ENCODE data around the gene GLP2R. TPM values are rescaled to one million over a fixed set of nuclear protein-coding genes. Genes with fewer than 3 reads are reported as not detected.

Gene GLP2R
- polyA plus RNA-seq, 1 of the 3 experiments (the other 2 are of a cell fraction) = not detected

DNA sequence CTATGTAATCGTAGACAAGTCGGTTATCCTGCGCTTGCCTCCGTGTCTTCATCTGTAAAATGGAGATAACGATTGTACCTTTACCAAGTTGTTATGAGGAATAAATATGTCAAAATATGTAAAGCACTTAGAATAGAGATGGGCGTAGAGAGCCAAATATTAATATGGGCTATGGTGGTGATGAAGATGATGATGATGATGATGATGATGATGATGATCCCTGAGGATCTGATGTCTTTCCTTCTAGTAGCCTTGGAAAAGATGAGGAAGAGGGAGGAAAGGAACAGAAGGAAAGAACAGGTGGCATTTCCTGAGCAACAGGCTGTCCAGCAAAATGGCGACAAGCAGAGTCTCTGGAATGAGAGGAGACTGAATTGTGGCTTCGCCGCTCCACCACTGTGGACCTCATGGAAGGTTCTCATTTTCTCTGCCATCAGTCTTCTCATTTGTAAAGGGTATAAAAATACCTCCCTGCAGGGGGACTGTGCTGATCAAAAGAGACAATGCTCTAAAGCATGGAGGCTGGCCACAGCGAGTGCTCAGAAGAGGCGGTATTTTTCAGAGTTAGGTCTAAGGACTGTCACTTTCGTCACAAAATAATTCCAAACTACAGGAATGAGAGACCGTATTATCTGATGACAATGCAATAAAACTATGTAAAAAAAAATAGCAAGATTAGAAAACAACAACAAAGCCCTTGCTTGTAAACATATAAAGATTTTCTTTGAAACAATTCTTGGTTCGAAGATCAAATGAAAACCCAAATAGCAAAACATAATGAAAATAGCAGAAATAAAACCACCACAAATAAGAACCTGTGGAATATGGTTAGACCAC, 96.5 kb downstream of the GLP2R start:
- H3K27ac ChIP-seq (ENCODE audit: low read depth in 2 of 2, low read length in 1 of 2) = no peak overlapping the region
- 67% methylated on average over 14 of the region's 14 CpGs for WGBS (ENCODE audit: low lambda C conversion rate)
- no peaks in the 10 kb centered on the region for H3K79me2 ChIP-seq (ENCODE audit: insufficient read depth)
- no peaks in the 10 kb centered on the region for H3K9me2 ChIP-seq
- no peaks in the 10 kb centered on the region for H3K36me3 ChIP-seq (replicated peaks in 1 of 2; ENCODE audit: control insufficient read depth in 1 of 2, insufficient read depth in 2 of 2, low read length in 1 of 2)
- no peaks in the 10 kb centered on the region for H3K9me3 ChIP-seq
- TF ChIP-seq RFX5 (IDR thresholded peaks at IDR 0.05; ENCODE audit: low read length) (no peak), SIN3A (IDR thresholded peaks at IDR 0.05; ENCODE audit: borderline replicate concordance, low read depth, low read length) (no peak), TAF1 (IDR thresholded peaks at IDR 0.05; ENCODE audit: borderline replicate concordance, low read depth, low read length) (no peak), GATA2 (CRISPR knock-in tag; IDR thresholded peaks at IDR 0.05) (no peak), TEAD4 (IDR thresholded peaks at IDR 0.05; ENCODE audit: borderline replicate concordance, insufficient read depth) (no peak), EZH2phosphoT487 (IDR thresholded peaks at IDR 0.05; ENCODE audit: borderline replicate concordance, low read depth) (no peak), SMC3 (IDR thresholded peaks at IDR 0.05; ENCODE audit: low read depth, low read length) (no peak), EP300 (IDR thresholded peaks at IDR 0.05; ENCODE audit: borderline replicate concordance in 1 of 2, low read depth in 1 of 2, low read length in 1 of 2) (no peak), JUND (IDR thresholded peaks at IDR 0.05) (no peak), RAD21 (IDR thresholded peaks at IDR 0.05; ENCODE audit: low read length) (no peak), CTCF (IDR thresholded peaks at IDR 0.05) (no peak), FOXM1 (IDR thresholded peaks at IDR 0.05; ENCODE audit: low read depth) (no peak), GABPA (IDR thresholded peaks at IDR 0.05; ENCODE audit: low read depth) (no peak), YY1 (IDR thresholded peaks at IDR 0.05; ENCODE audit: low read depth) (no peak), RXRA (IDR thresholded peaks at IDR 0.05; ENCODE audit: borderline replicate concordance, low read depth) (no peak), FOXJ3 (CRISPR knock-in tag; IDR thresholded peaks at IDR 0.05) (no peak)
- TF ChIP-seq, protein P1, sequence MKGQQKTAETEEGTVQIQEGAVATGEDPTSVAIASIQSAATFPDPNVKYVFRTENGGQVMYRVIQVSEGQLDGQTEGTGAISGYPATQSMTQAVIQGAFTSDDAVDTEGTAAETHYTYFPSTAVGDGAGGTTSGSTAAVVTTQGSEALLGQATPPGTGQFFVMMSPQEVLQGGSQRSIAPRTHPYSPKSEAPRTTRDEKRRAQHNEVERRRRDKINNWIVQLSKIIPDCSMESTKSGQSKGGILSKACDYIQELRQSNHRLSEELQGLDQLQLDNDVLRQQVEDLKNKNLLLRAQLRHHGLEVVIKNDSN (IDR thresholded peaks at IDR 0.05; ENCODE audit: borderline replicate concordance, low read depth) = no peak
- TF ChIP-seq, protein P2, sequence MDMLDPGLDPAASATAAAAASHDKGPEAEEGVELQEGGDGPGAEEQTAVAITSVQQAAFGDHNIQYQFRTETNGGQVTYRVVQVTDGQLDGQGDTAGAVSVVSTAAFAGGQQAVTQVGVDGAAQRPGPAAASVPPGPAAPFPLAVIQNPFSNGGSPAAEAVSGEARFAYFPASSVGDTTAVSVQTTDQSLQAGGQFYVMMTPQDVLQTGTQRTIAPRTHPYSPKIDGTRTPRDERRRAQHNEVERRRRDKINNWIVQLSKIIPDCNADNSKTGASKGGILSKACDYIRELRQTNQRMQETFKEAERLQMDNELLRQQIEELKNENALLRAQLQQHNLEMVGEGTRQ (IDR thresholded peaks at IDR 0.05; ENCODE audit: borderline replicate concordance, low read depth, low read length) = no peak
- H3K4me3 ChIP-seq (ENCODE audit: low read depth in 2 of 2, low read length in 1 of 2) = no peak overlapping the region
- H3K9ac ChIP-seq = no peak overlapping the region
- H3K4me1 ChIP-seq (ENCODE audit: control insufficient read depth in 1 of 2, insufficient read depth in 2 of 2, low read depth in 1 of 2, low read length in 1 of 2) = no peaks in the 10 kb centered on the region
- CTCF ChIA-PET = interaction anchor here (0.6 kb wide), 1 partner anchor 707 kb away, joined by 3 read pairs; no protein-coding TSS in a partner anchor
- POLR2A ChIA-PET = no interaction called here
- H3K4me2 ChIP-seq = no peak overlapping the region
- peaks cover 12% of the 10 kb centered on the region; the same call in 1 of the 2 replicates for H3K27me3 ChIP-seq (ENCODE audit: insufficient read depth)
- no peaks in the 10 kb centered on the region for H4K20me1 ChIP-seq (ENCODE audit: insufficient read depth)
- no peak for DNase-seq
- H2AFZ ChIP-seq (ENCODE audit: low read depth) = no peak overlapping the region
- H3F3A ChIP-seq (replicated peaks; ENCODE audit: insufficient read depth) = no peaks in the 10 kb centered on the region
